Esophagus squamous epithelium (tissue), 5 donors: Measurements from ENCODE around the gene VTCN1. TPM values are rescaled to one million over a fixed set of nuclear protein-coding genes. Genes with fewer than 3 reads are reported as not detected.
"Not testable (repeated sequence)": the region's sequence is repeated elsewhere in the genome, so short reads cannot be mapped to it uniquely, and the experiment has no call there.

Experiments
- DNase-seq: peaks from one replicate; lab custom pipeline; 2025; lab: John Stamatoyannopoulos, UW
- H3K27ac ChIP-seq, 4 donors: fragments of 200-600 bp; sonication (generic); one replicate each; pipeline ENCODE4 v1.5.1; 2016 to 2019; ENCODE audit warnings: mild to moderate bottlenecking in 1 of 4
- H3K27me3 ChIP-seq, 4 donors: fragments of 200-600 bp; sonication (generic); 1 replicate in 3 of 4; 2 replicates in 1 of 4; pipeline versions ENCODE4 v1.5.1 to v1.6.0; 2017 to 2021; ENCODE audit warnings: antibody characterized with exemption in 1 of 4
- H3K36me3 ChIP-seq, 3 donors: fragments of 200-600 bp; sonication (generic); one replicate each; pipeline ENCODE4 v1.5.1; 2016 to 2019
- H3K4me1 ChIP-seq, 3 donors: fragments of 200-600 bp; sonication (generic); one replicate each; pipeline ENCODE4 v1.5.1; 2017 to 2019
- H3K4me3 ChIP-seq, 4 donors: fragments of 200-600 bp; sonication (generic); 1 replicate in 3 of 4; 2 replicates in 1 of 4; pipeline ENCODE4 v1.5.1; 2016 to 2019; ENCODE audit warnings: mild to moderate bottlenecking in 2 of 4, moderate library complexity in 1 of 4
- H3K9me3 ChIP-seq, 3 donors: fragments of 200-600 bp; sonication (generic); one replicate each; pipeline ENCODE4 v1.5.1; 2016 to 2019
- CTCF ChIP-seq, 6 experiments: fragments of 450-650 bp in 4 of 6; fragments of 200-600 bp in 2 of 6; sonication (generic) in 2 of 6; IDR thresholded peaks; one replicate each; pipeline ENCODE4 v1.5.1; 2016 to 2019; ENCODE audit warnings: antibody characterized with exemption in 6 of 6, mild to moderate bottlenecking in 4 of 6, moderate library complexity in 4 of 6
- POLR2A ChIP-seq, 4 donors: fragments of 450-650 bp; IDR thresholded peaks; one replicate each; pipeline ENCODE4 v1.6.1; 2017; ENCODE audit warnings: antibody characterized with exemption in 4 of 4, mild to moderate bottlenecking in 4 of 4, moderate library complexity in 3 of 4
- WGBS, 2 donors: methylation state at CpG; one replicate each; pipeline ENCODE4 v1.1.5; 2018; 5-methylcytosine and 5-hydroxymethylcytosine counted together
- intact Hi-C: fragments of 100-400 bp; cut with DNase I; formaldehyde crosslinking; loops from one replicate; pipeline ENCODE4 v1.15.0; 2022
- total RNA-seq, 4 donors: library from RNA; depleted of rRNA; stranded (reverse); fragments of >200 nt; gene quantifications; one replicate each; pipeline ENCODE4 v1.1.0, GENCODE V29; 2016
- donor health status: DM: yes; HTN: yes; CAD: no.

Gene VTCN1
- total RNA-seq, 4 donors from 2014 or later: 1.9 TPM; not detected in 3

DNA sequence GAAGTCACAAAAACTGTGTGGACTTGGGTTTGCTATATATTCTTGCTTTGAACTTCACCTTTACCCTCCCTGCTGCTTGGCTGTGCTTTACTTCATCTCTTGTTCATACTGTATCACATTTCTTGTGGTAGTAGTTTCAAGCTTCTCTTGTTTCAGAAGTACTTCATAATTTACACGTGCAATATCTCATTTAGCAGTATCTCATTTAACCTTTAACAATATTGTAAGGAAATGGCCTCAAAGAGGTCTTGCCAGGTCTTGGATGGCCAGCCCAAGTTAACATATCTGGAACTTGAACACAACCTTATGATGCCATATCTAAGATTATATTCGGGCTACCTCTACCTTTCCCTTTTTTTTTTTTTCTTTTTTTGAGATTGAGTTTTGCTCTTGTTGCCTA lies 87.5 kb downstream of the VTCN1 start:
- Histone ChIP-seq H3K27ac (no peak overlapping the region), H3K4me3 (no peak overlapping the region), H3K9me3 (no peaks in the 10 kb centered on the region), H3K4me1 (peaks cover 5 to 21% (median 6%) of the 10 kb centered on the region in 3 donors), H3K27me3 (no peaks in the 10 kb centered on the region), H3K36me3 (no peaks in the 10 kb centered on the region)
- intact Hi-C loops: loop anchor here (10.0 kb wide), 1 partner anchor 58 kb away; the partner anchor contains the start of gene TTF2
- WGBS, 2 donors: 90 to 93% methylated on average over 2 of the region's 2 CpGs
- no peak for TF ChIP-seq POLR2A (IDR thresholded peaks at IDR 0.05)
- TF ChIP-seq CTCF (IDR thresholded peaks at IDR 0.05): no peak
- no peak for DNase-seq

DNA sequence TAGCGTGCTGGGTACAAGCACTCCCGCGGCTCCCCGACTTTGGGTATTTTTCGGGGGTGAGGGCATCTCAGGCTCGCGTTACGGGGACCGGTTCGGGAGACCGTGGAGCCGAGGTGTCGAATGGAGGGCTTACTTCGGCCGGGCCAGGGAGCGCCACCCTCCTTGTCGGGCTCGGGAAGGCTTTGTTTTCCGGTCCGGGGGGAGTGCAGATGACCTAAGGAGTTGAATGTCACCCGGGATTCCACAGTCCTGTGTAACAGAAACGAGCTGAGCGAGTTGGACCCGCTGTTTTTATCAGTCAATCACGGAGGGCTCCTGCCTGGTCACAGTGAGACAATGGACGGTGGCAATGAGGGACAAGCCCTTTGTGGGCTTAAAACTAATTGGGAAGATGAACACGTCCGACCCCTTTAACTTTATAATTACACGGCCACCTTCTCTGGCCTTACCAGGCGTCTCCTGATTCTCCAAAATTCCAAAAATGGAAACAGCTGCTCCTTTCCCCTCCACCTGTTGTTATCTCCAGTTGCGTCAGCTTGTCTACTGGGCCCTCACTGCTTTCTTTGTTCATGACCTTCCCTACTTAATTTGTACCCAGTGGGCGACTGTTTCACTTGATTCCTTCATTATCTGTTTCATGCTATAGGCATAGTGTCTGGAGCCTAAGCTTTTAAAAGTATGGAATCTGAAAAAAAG lies 88.2 kb downstream of the VTCN1 start:
- 72 to 90% methylated on average over 6 to 12 of the region's 32 CpGs for WGBS, 2 donors
- TF ChIP-seq POLR2A (IDR thresholded peaks at IDR 0.05): no peak
- Histone ChIP-seq H3K9me3 (no peaks in the 10 kb centered on the region), H3K36me3 (no peaks in the 10 kb centered on the region), H3K4me3 (peak overlapping the region; percentile 65 to 91 (median 76)), H3K27me3 (no peaks in the 10 kb centered on the region), H3K27ac (peak overlapping the region; percentile 83 to 96 (median 93)), H3K4me1 (peaks cover 5 to 21% (median 6%) of the 10 kb centered on the region in 3 donors)
- DNase-seq: no peak
- intact Hi-C loops: loop anchor here (10.0 kb wide), 1 partner anchor 58 kb away; the partner anchor contains the start of gene TTF2

DNA sequence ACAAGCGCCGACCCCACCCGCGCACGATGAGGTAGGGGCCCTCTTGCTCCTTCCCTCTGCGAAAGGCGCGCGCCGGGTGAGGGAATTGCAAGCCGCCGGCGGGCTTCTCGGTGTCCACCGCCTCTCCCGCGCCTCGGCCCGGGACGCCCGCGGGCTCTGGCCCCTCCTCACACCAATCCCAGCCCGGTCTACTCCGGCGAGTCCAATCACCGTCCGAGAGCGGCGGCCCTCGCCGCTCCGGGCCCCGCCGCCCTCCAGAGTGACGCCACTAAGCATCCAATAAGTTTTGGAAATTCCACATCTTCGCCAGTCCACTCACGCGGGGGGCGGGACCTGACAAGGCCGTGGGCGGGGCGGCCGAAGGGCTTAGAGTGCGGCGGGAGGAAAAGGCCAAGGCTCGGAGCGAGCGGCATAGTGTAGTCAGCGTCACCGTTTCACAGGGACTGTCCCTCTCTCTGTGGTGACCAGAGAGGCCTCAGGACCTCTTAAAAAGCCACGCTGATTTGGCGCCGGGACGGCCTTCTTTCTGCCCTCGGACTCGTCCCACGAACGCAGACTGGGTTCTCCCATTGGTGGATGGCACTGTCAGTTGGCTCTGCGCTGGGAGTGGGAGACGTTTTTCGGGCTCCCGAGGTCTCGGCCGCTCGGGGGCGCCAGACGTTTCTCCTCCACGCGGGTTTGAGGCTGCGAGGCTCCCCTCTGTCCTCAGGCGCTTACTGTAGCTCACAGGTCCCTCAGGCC lies 89.0 kb downstream of the VTCN1 start, which contains the start of gene TRIM45:
TRIM45 (minus strand) TSS at position 161 of the 741 bp plus-strand sequence. CDS start 548 bp downstream, outside the sequence.
- Histone ChIP-seq H3K27ac (peak within 1 kb of the TSS; percentile 83 to 96 (median 93)), H3K9me3 (no peaks in the 10 kb centered on the region), H3K27me3 (no peaks in the 10 kb centered on the region), H3K4me3 (peak within 1 kb of the TSS; percentile 65 to 91 (median 76)), H3K4me1 (peaks cover 5 to 21% (median 6%) of the 10 kb centered on the region in 3 donors), H3K36me3 (no peaks in the 10 kb centered on the region)
- intact Hi-C loops: loop anchor here (10.0 kb wide), 1 partner anchor 57 kb away; the partner anchor contains the start of gene TTF2
- TF ChIP-seq CTCF (IDR thresholded peaks at IDR 0.05) (peak in 5 of 6 experiments; percentile 58 to 71 (median 66)), POLR2A (IDR thresholded peaks at IDR 0.05) (peak in 1 of 4 donors; percentile 30)
- peak; percentile 69 for DNase-seq
- WGBS, 2 donors: 0% methylated on average over 2 to 14 of the region's 71 CpGs

DNA sequence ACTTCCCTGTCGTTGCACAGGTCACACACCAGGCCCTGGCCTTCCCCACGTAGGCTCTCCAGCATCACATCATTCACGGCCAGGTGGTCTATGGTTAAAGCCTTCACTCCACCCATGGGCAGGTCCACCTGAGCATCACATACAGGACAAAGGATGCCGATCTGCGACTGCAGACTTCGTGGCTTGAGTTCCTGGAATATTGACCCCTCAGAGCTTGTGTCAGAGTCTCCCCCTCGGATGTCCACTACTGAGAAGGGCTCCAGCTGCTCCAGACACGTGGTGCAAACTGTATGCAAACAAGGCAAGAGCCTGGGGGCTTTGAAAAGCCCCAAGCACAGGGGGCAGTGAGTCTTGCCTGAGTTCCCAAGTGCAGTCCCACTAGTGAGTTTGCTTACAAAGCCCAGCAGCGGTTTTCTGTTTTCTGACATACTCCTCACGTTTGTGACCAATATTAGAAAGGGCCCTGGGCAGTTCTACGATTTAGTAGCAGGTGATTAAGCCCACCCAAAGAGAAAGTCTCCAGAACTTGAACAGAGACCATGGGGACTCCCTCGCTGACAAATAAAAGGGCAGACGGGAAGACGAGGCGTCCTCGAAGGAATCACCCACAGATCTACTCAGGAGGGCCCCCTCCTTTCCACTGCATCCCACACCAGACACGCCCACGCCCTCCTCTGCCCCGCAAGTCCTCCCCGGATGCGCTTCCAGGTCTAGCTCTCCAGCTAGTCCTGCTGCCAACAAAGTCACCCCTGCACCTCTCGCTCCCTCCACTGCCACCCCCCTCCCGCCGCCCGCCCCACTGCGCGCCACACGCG lies 89.7 kb downstream of the VTCN1 start:
- Histone ChIP-seq H3K4me3 (peak overlapping the region; percentile 65 to 91 (median 76)), H3K27me3 (no peaks in the 10 kb centered on the region), H3K9me3 (no peaks in the 10 kb centered on the region), H3K36me3 (no peaks in the 10 kb centered on the region), H3K27ac (peak overlapping the region; percentile 83 to 96 (median 93)), H3K4me1 (peaks cover 5 to 21% (median 6%) of the 10 kb centered on the region in 3 donors)
- intact Hi-C loops: loop anchor here (10.0 kb wide), 1 partner anchor 56 kb away; the partner anchor contains the start of gene TTF2
- 29 to 55% methylated on average over 7 to 16 of the region's 29 CpGs for WGBS, 2 donors
- TF ChIP-seq POLR2A (IDR thresholded peaks at IDR 0.05) (no peak), CTCF (IDR thresholded peaks at IDR 0.05) (no peak)
- no peak for DNase-seq

GRCh38 chr1:117119144-117119543 lies 91.6 kb downstream of the VTCN1 start:
- intact Hi-C loops, H3K4me3 ChIP-seq, H3K36me3 ChIP-seq, DNase-seq, H3K9me3 ChIP-seq, H3K27ac ChIP-seq, H3K27me3 ChIP-seq: not testable (repeated sequence)
- peaks cover 5 to 21% (median 6%) of the 10 kb centered on the region in 3 donors for H3K4me1 ChIP-seq
- 96 to 98% methylated on average over 10 of the region's 10 CpGs for WGBS, 2 donors
